Adrenal gland (tissue), 5 donors: ENCODE measurements around the gene COPB2.

Experiments used
- POLR2A ChIP-seq, 2 donors: fragments of 450-650 bp; IDR thresholded peaks; one replicate each; pipeline ENCODE4 v1.6.1; 2017; ENCODE audit warnings: antibody characterized with exemption in 2 of 2, mild to moderate bottlenecking in 2 of 2, moderate library complexity in 1 of 2
- TF ChIP-seq, protein P1 (sequence below), 6 experiments: fragments of 450-650 bp in 4 of 6; fragments of 200-600 bp in 2 of 6; sonication (generic) in 1 of 6; IDR thresholded peaks; 1 replicate in 5 of 6; 2 replicates in 1 of 6; pipeline versions ENCODE4 v1.5.1 to v1.8.0; 2016 to 2021; ENCODE audit warnings: antibody characterized with exemption in 6 of 6, mild to moderate bottlenecking in 2 of 6, moderate library complexity in 1 of 6
- donor health status: DM: no; HTN: no; CAD: no.

DNA sequence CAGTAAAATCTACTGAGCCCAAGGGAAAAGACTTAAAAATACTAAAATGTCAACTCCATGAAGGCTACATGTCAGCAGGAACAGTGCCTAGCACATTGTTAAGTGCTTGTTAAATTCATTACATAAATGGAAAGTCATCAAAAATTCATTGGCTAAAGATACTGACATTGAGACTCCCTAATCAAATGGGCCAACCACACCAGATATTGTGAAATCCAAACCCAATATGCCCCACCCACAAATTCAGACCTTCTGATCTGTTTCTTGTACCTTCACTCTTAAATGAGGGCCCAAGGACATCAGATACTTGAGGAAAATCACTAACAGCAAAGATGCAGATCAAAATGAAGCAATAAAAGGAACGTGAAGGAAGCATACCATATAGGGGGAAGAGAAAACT is 24.9 kb downstream of the COPB2 start:
- TF ChIP-seq, protein P1, sequence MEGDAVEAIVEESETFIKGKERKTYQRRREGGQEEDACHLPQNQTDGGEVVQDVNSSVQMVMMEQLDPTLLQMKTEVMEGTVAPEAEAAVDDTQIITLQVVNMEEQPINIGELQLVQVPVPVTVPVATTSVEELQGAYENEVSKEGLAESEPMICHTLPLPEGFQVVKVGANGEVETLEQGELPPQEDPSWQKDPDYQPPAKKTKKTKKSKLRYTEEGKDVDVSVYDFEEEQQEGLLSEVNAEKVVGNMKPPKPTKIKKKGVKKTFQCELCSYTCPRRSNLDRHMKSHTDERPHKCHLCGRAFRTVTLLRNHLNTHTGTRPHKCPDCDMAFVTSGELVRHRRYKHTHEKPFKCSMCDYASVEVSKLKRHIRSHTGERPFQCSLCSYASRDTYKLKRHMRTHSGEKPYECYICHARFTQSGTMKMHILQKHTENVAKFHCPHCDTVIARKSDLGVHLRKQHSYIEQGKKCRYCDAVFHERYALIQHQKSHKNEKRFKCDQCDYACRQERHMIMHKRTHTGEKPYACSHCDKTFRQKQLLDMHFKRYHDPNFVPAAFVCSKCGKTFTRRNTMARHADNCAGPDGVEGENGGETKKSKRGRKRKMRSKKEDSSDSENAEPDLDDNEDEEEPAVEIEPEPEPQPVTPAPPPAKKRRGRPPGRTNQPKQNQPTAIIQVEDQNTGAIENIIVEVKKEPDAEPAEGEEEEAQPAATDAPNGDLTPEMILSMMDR (IDR thresholded peaks at IDR 0.05) = no peak
- no peak for TF ChIP-seq POLR2A (IDR thresholded peaks at IDR 0.05)
